Breast epithelium (tissue), 4 donors: Measurements from ENCODE around the gene TLR6. TPM values are rescaled to one million over a fixed set of nuclear protein-coding genes. Genes with fewer than 3 reads are reported as not detected.

Source experiments
- DNase-seq, 2 donors: peaks; one replicate each; pipeline ENCODE4 v3.0.0-alpha.2; 2019; ENCODE audit warnings: low spot score in 2 of 2
- H3K27ac ChIP-seq, 2 donors: fragments of 200-600 bp; sonication (generic) in 1 of 2; one replicate each; pipeline ENCODE4 v1.5.1; 2016 to 2019; ENCODE audit warnings: mild to moderate bottlenecking in 1 of 2
- H3K27me3 ChIP-seq, 2 donors: fragments of 200-600 bp; sonication (generic) in 1 of 2; one replicate each; pipeline versions ENCODE4 v1.5.1 to v1.6.0; 2017 to 2019; ENCODE audit warnings: control low read depth in 1 of 2, mild to moderate bottlenecking in 1 of 2
- H3K36me3 ChIP-seq: fragments of 200-600 bp; one replicate; pipeline ENCODE4 v1.5.1; 2019
- H3K4me1 ChIP-seq, 2 donors: fragments of 200-600 bp; sonication (generic); one replicate each; pipeline ENCODE4 v1.5.1; 2016 to 2019; ENCODE audit warnings: control low read depth in 1 of 2
- H3K4me3 ChIP-seq, 3 donors: fragments of 200-600 bp; sonication (generic); 1 replicate in 2 of 3; 2 replicates in 1 of 3; pipeline ENCODE4 v1.5.1; 2016 to 2019; ENCODE audit warnings: mild to moderate bottlenecking in 3 of 3, moderate library complexity in 2 of 3
- H3K9me3 ChIP-seq, 2 donors: fragments of 200-600 bp; sonication (generic) in 1 of 2; one replicate each; pipeline ENCODE4 v1.5.1; 2016 to 2019; ENCODE audit warnings: control low read depth in 1 of 2
- CTCF ChIP-seq, 3 donors: fragments of 450-650 bp; IDR thresholded peaks; one replicate each; pipeline ENCODE4 v1.5.1; 2016 to 2017; ENCODE audit warnings: antibody characterized with exemption in 3 of 3, mild to moderate bottlenecking in 3 of 3, moderate library complexity in 3 of 3
- POLR2A ChIP-seq: fragments of 450-650 bp; IDR thresholded peaks from one replicate; pipeline ENCODE4 v1.6.1; 2016; ENCODE audit warnings: antibody characterized with exemption, mild to moderate bottlenecking, moderate library complexity
- POLR2AphosphoS5 ChIP-seq, 3 donors: sonication (generic); formaldehyde crosslinking; IDR thresholded peaks; one replicate each; pipeline ENCODE4 v1.6.1; 2017; ENCODE audit warnings: antibody characterized with exemption in 3 of 3
- intact Hi-C: fragments of 100-400 bp; cut with DNase I; formaldehyde crosslinking; loops from one replicate; pipeline ENCODE4 v1.15.1; 2023; ENCODE audit warnings: low total_unique reads
- total RNA-seq, 3 donors: library from RNA; depleted of rRNA; stranded (reverse); fragments of >200 nt; gene quantifications; one replicate each; pipeline ENCODE4 v1.1.0, GENCODE V29; 2016

TLR6 gene
- total RNA-seq, 3 donors from 2014 or later, result 5.2 to 7.6 (median 5.3) TPM

- Histone ChIP-seq H3K4me1 (no peaks in the 10 kb centered on the region), H3K4me3 (no peak overlapping the region), H3K27ac (peak overlapping the region in 1 of 2 donors; percentile 72), H3K9me3 (no peaks in the 10 kb centered on the region), H3K36me3 (no peaks in the 10 kb centered on the region), H3K27me3 (no peaks in the 10 kb centered on the region)
- TF ChIP-seq CTCF (IDR thresholded peaks at IDR 0.05) (no peak), POLR2A (no peak), POLR2AphosphoS5 (IDR thresholded peaks at IDR 0.05) (no peak)
- no peak for DNase-seq
- intact Hi-C loops, result no loop called here
Measured at GRCh38 chr4:38889143-38889542, 32.5 kb upstream of the TLR6 start.

- no peak overlapping the region for H3K27ac ChIP-seq
- no peak overlapping the region for H3K4me3 ChIP-seq
- no peaks in the 10 kb centered on the region for H3K9me3 ChIP-seq
- intact Hi-C loops, result no loop called here
- no peaks in the 10 kb centered on the region for H3K36me3 ChIP-seq
- no peaks in the 10 kb centered on the region for H3K4me1 ChIP-seq
- no peak for DNase-seq
- TF ChIP-seq POLR2A, result no peak
- TF ChIP-seq POLR2AphosphoS5 (IDR thresholded peaks at IDR 0.05), result no peak
- no peak for TF ChIP-seq CTCF (IDR thresholded peaks at IDR 0.05)
- no peaks in the 10 kb centered on the region for H3K27me3 ChIP-seq
Measured at GRCh38 chr4:38884254-38884653, 27.6 kb upstream of the TLR6 start.

DNA sequence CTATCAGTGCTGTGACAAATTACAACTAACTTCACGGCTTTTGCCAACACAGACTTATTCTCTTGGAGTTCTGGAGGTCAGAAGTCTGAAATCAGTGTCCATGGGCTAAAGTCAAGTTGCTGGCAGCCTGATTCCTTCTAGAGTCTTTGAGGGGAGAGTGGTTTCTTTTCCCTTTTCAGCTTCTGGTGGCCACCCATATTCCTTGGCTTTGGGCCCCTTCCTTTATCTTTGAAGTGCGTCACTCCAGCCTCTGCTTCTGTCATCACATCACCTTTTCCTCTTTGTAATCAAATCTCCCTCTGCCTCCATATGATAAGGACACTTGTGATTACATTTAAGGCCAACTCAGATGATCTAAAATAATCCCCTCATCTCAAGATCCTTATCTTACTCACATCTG is 20.0 kb upstream of the TLR6 start:
- intact Hi-C loops, result loop anchor here (5.0 kb wide), 1 partner anchor 1521 kb away; no protein-coding TSS in a partner anchor
- TF ChIP-seq POLR2AphosphoS5 (IDR thresholded peaks at IDR 0.05), result no peak
- TF ChIP-seq CTCF (IDR thresholded peaks at IDR 0.05), result no peak
- TF ChIP-seq POLR2A, result no peak
- no peaks in the 10 kb centered on the region for H3K4me1 ChIP-seq
- no peak overlapping the region for H3K27ac ChIP-seq
- no peaks in the 10 kb centered on the region for H3K27me3 ChIP-seq
- no peaks in the 10 kb centered on the region for H3K9me3 ChIP-seq
- no peak overlapping the region for H3K4me3 ChIP-seq
- DNase-seq, result no peak
- no peaks in the 10 kb centered on the region for H3K36me3 ChIP-seq

- TF ChIP-seq POLR2AphosphoS5 (IDR thresholded peaks at IDR 0.05) (no peak), CTCF (IDR thresholded peaks at IDR 0.05) (no peak), POLR2A (no peak)
- H3K4me1 ChIP-seq, result no peaks in the 10 kb centered on the region
- H3K27ac ChIP-seq, result peak overlapping the region; percentile 76 to 84
- intact Hi-C loops, result no loop called here
- no peak overlapping the region for H3K4me3 ChIP-seq
- H3K27me3 ChIP-seq, result no peaks in the 10 kb centered on the region
- no peaks in the 10 kb centered on the region for H3K9me3 ChIP-seq
- no peaks in the 10 kb centered on the region for H3K36me3 ChIP-seq
- DNase-seq, result no peak
Measured at GRCh38 chr4:38873290-38873944, 16.8 kb upstream of the TLR6 start.

DNA sequence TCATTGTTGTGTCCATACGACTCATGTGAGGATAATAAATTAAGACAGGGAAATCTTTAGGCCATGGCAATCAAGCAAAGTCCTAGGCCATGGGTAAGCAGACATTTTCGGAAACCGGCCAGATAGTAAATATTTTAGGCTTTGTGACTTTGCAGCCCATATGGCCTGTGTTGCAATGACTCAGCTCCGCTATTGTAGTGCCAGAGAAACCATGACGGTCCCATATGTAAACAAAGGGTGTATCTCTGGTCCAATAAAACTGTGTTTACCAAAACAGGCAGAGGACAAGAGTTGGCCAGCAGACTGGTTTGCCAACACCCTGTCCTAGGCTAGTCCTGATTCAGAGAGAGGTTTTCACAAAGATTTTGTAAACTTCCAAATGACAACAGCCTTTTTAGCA is 16.0 kb upstream of the TLR6 start:
- Histone ChIP-seq H3K4me1 (no peaks in the 10 kb centered on the region), H3K27ac (peak overlapping the region; percentile 76 to 84), H3K36me3 (no peaks in the 10 kb centered on the region), H3K9me3 (no peaks in the 10 kb centered on the region), H3K27me3 (no peaks in the 10 kb centered on the region), H3K4me3 (no peak overlapping the region)
- intact Hi-C loops, result no loop called here
- TF ChIP-seq POLR2AphosphoS5 (IDR thresholded peaks at IDR 0.05) (peak in 1 of 3 donors; percentile 13), CTCF (IDR thresholded peaks at IDR 0.05) (no peak)
- DNase-seq, result peak in 1 of 2 donors; percentile 52
